Esophagus squamous epithelium (tissue), 4 donors: ENCODE results near the gene TFCP2L1.

Source experiments
- POLR2A ChIP-seq, 4 donors: fragments of 450-650 bp; IDR thresholded peaks; one replicate each; pipeline ENCODE4 v1.6.1; 2017; ENCODE audit warnings: antibody characterized with exemption in 4 of 4, mild to moderate bottlenecking in 4 of 4, moderate library complexity in 3 of 4
- TF ChIP-seq, protein P1 (sequence below), 6 experiments: fragments of 450-650 bp in 4 of 6; fragments of 200-600 bp in 2 of 6; sonication (generic) in 2 of 6; IDR thresholded peaks; one replicate each; pipeline ENCODE4 v1.5.1; 2016 to 2019; ENCODE audit warnings: antibody characterized with exemption in 6 of 6, mild to moderate bottlenecking in 4 of 6, moderate library complexity in 4 of 6

DNA sequence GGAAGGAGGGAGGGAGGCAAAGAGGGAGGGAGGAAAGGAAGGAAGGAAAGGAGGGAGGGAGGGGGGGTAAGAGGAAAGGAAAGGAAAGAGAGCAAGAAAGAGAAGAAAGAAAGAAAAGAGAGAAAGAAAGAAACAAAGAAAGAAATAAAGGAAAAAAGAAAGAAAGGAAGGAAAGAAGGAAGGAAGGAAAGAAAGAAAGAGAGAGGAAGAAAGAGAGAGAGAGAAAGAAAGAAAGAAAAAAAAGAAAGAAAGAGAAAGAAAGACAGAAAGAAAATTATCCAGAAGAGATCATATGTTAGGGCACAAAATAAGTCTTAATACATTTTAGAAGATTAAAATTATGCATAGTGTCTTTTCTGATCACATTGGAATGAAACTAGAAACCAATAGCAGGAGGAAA, 24.3 kb upstream of the TFCP2L1 start:
- TF ChIP-seq, protein P1, sequence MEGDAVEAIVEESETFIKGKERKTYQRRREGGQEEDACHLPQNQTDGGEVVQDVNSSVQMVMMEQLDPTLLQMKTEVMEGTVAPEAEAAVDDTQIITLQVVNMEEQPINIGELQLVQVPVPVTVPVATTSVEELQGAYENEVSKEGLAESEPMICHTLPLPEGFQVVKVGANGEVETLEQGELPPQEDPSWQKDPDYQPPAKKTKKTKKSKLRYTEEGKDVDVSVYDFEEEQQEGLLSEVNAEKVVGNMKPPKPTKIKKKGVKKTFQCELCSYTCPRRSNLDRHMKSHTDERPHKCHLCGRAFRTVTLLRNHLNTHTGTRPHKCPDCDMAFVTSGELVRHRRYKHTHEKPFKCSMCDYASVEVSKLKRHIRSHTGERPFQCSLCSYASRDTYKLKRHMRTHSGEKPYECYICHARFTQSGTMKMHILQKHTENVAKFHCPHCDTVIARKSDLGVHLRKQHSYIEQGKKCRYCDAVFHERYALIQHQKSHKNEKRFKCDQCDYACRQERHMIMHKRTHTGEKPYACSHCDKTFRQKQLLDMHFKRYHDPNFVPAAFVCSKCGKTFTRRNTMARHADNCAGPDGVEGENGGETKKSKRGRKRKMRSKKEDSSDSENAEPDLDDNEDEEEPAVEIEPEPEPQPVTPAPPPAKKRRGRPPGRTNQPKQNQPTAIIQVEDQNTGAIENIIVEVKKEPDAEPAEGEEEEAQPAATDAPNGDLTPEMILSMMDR (IDR thresholded peaks at IDR 0.05), result no peak
- TF ChIP-seq POLR2A (IDR thresholded peaks at IDR 0.05), result no peak
